HG03103 (cell line): ENCODE measurements around the gene TXNDC11.

Experiments used
- ATAC-seq: cut with Tn5 transposase; IDR thresholded peaks from one replicate; pipeline ENCODE4 v1.9.1; 2021; ENCODE audit warnings: low read depth; ENCODE audit not compliant: unreplicated experiment

Gene TXNDC11

DNA sequence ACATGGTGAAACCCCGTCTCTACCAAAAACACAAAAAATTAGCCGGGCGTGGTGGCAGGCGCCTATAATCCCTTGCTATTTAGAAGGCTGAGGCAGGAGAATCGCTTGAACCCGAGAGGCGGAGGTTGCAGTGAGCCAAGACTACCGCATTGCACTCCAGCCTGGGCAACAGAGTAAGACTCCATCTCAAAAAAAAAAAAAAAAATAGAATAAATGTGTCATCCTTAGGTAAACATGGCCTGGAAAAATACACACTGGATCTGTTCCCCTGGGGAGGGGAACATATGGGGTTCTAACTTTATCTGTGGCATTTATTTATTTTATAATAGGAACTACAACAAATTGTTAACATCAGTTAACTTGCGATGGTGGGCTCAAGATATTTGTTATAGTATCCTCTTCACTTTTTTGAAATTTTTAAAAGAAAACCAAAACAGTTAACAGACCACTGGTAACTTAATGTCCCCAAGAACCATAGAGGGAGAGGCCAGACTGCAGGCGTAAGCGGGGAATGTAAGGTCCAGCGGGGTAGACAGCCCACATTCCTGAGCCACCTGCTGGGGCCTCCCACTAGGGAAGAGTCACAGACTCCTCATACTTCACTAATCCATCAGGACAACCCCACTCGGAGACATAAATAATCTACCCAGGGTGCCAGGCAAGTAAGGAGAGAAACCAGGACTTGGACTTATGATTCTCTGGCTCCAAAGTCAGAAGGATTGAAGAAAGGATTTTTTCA, 12.5 kb upstream of the TXNDC11 start:
- ATAC-seq, result no peak

DNA sequence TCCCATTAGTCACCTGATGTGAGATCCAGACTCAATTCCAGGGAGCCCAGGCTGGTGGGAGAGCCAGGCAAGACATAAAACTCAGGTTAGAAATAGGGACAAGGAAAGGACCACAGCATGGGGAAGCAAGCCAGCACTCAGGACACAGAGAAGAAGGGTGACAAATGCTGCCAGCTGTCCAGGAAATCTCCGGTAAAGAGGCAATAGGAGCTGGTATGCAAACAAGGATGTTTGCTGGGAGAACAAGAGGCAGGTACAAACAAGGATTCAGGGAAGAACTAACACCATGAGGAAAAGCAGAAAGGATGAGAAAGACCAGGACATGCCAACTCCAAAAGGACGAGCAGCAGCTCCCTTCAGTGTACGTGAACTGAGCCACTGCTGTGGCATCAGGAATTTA, 10.2 kb upstream of the TXNDC11 start:
- ATAC-seq, result no peak

DNA sequence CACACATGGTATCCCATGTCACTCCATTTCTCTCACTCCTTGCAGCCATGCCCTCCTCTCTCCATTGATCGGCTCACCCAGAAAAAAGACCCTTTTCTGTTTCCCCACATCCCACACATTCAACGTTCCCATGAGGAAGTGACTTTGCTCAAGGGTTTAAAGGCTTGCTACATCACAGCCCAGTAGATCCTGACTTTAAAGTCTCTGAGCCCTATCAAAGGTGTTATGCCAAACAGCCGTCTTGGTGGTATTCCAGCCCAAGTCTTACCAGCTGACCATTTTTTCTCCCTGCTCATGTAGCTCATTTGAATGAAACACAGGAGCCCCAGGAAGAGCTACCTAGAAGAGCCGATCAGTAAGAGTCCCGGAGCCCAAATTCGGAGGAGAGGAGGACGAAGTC, 7.4 kb upstream of the TXNDC11 start:
- no peak for ATAC-seq

DNA sequence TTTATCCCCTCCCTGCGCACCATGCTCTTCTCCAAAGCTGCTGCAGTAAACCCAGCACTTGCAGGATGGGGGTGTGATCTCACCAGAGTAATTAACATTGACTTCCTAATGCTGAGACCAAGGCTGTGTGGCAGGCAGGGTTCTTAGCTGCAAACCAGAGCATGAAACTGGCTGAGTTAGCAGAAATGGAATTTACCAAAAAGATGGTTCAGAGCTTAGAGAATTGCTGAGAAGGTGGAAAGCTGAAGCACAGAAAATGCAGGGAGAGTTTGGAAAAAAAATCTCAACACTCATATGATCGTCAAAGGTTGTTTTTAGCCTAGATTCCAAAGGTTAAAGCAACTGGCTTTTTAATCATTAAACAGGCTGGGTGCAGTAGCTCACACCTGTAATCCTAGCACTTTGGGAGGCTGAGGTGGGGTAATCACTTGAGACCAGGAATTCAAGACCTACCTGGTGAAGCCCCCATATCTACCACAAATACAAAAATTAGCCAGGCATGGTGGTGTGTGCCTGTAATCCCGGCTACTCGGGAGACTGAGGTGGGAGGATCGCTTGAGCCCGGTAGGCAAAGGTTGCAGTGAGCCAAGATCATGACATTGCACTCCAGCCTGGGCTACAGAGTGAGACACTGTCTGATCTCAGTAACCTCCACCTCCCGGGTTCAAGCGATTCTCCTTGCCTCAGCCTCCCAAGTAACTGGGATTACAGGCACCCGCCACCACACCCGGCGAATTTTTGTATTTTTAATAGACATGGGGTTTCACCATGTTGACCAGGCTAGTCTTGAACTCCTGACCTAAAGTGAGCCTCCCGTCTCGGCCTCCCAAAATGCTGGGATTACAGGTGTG, 6.0 kb upstream of the TXNDC11 start:
- ATAC-seq, result no peak

DNA sequence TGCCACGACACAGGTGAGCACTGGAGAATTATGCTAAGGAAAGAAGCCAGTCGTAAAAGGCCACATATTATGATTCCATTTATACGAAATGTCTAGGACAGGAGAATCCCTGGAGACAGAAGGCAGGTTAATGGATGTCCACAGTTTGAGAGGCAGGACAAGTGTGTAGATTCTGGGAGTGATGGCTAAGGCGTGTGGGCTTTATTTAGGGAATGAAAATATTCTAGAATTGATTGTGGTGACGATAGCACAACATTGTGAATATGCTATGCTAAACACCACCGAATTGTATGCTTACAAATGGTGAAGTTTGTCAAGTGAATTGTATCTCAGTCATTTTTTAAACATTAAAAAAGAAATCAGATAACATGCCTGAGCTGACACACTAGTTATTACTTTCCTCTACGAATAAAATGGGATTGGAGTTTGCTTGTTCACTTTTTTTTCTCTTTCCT, 5.3 kb upstream of the TXNDC11 start:
- no peak for ATAC-seq

DNA sequence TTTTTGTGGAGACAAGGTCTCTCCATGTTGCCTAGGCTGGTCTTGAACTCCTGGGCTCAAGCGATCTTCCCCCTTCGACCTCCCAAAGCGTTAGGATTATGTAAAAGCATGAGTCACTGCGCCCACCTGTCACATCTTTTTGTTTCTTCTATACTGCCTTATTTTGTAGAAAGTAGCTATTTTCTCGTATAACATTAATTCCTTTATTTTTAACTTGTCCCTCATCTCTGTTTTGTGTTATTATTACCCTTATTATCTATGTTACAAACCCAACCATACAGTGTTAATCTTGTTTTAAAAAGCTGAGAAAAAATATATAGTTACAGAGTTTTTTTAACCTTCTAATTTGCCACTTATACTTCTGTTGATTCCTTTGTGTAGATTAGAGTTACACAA, 1.4 kb upstream of the TXNDC11 start:
- no peak for ATAC-seq

DNA sequence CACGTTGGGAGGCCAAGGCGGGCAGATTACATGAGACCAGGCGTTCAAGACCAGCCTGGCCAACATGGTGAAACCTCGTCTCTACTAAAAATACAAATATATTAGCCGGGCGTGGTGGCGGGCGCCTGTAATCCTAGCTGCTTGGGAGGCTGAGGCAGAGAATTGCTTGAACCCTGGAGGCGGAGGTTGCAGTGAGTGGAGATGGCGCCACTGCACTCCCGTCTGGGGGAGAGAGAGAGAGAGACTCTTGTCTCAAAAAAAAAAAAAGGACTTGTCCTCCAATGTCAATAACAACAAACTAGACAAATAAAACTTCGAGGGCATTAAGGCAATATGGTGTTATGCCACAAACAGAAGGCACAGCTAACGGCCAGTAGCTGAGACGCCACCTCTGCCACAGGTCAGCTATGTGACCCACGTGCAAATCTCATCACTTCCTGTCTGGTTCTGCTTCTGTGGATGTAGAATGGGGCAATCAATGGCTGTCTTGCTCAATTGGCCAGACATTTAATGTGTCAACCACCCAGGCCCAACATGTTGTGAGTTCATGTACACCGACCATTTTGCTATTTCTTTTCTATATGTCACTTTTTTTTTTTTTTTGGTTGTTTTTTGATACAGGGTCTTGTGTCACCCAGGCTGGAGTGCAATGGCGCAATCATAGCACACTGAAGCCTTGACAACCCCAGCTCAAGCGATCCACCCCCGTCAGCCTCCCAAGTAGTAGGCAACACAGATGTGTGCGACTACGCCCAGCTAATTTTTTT, 834 bp upstream of the TXNDC11 start:
- ATAC-seq, result no peak

DNA sequence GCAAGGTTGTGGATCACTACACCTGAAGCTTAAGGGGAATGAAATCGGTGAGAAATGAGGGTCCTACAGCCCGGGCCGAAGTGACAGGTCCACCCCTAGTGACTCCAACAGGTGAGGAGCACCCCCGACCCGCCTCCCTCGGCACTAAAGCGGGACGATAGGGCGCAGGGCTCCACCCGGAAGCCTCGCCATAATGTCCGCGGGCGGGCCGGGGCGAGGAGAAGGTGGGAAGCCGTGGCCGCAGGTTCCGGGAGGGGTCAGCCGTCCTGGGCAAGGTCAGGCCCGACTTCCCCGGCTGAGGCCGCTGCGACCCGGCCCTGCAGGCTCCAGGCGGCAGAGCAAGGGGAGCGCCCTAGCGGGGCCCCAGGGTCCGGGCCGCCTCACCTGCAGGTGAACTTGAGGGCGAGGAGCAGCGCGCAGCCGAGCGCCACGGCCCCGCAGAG, 543 bp downstream of the TXNDC11 start:
- ATAC-seq, result peak; percentile 11

DNA sequence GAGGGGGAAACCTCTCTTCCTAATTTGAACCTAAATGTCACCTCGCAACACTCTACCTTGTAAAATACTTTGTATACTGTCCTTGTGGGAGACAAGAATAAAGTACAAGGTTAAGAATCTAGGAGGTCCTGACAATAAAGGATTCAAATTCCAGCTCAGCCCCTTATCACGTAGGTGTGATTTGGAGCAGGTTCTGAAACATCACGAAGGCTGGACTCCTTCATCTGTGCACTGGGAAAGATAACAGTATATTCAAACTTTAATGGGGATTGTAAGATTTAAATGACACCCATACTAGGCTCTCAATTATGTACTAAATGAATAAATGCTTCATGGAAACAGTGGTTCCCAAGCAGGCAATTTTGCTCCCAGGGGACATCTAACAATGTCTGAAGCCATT, 2.1 kb downstream of the TXNDC11 start:
- no peak for ATAC-seq

DNA sequence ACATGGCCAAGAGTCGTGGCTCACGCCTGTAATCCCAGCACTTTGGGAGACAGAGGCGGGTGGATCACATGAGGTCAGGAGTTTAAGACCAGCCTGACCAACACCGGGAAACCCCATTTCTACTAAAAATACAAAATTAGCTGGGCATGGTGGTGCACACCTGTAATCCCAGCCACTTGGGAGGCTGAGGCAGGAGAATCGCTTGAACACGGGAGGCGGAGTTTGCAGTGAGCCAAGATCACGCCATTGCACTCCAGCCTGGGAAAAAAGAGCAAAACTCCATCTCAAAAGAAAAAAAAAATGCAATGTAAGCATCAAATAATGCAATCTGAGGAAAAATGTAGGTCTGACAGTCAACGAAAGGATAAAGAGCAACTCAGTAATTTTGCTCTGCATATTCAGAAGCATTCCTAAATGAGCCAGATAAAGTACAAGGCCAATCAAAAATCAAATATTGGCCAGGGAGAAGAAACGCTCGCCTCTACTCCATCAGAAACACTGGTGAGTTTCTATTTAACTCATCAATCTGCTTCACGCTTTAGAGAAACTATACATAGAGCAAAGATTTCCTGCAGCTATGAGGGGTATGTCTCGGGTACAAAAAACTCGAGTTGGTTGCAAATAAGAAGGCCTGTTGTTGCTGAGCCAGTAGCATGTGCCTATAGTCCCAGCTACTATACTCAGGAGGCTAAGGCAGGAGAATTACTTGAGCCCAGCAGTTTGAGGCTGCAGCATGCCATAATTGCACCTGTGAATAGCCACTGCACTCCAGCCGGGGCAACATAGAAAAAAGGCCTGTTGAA, 3.7 kb downstream of the TXNDC11 start:
- no peak for ATAC-seq

DNA sequence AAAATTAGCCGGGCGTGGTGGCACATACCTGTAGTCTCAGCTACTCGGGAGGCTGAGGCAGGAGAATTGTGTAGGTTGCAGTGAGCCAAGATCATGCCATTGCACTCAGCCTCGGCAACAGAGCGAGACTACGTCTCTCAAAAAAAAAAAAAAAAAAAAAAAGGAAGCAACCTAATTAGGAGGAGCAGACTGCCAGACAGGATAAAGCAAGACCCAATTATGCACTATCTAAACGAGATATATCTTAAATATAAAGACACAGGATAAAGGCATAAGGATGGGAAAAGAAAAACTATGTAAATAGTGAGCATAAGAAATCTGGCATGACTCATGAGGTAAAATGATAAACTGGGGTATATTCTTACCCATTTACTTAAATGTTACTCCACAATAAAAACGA, 4.9 kb downstream of the TXNDC11 start:
- no peak for ATAC-seq

DNA sequence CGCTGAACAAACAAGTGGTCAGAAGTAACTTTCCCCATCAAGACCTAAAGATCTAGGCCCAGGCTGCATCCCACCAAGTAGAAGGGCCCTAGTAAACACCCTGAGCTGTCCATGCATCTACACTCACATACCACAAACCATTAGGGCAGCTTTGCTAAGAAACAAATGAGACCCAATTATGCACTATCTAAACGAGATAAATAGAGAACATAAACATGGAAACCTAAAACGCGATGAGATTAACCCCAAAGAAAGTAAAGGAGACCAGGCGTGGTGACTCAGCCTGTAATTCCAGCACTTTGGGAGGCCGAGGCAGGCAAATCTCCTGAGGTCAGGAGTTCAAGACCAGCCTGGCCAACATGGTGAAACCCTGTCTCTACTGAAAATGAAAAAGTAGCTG, 5.8 kb downstream of the TXNDC11 start:
- no peak for ATAC-seq

DNA sequence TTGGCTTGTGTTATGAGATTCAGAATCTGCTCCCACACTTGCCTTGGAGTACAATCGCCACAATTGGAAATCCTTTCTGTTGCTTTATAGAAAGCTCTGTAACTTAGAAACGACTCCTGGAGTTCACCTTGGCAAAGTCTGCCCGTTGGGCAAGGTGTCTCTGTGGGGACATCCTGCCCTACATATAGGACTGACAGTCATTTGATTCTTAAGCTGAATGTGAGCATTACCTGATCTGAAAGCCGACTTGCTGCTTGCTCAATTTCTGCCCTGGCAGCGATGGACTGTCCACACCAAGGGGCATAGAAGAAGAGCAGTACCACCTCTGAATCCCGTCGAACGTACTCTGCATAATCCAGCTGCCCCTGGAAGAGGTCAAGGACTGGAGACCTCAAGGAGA, 6.9 kb downstream of the TXNDC11 start:
- ATAC-seq, result no peak

DNA sequence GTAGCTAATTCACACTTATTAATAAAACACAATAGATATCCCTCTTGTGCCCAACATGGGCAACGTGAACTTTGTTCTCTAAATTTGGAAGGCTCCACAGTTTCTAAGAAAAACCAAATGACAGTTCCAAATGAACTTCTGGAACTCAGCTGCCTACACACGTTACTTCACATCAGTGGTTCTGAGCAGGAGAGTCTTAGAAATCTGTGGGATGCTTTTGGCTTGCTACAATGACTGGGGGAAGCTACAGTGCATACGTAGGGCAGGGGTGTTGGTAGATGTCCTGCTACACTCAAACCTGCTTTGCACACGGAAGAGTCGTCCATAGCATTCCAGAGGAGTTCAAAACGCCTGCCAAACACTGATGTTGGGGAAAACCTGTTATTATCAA, 8.0 kb downstream of the TXNDC11 start:
- no peak for ATAC-seq

DNA sequence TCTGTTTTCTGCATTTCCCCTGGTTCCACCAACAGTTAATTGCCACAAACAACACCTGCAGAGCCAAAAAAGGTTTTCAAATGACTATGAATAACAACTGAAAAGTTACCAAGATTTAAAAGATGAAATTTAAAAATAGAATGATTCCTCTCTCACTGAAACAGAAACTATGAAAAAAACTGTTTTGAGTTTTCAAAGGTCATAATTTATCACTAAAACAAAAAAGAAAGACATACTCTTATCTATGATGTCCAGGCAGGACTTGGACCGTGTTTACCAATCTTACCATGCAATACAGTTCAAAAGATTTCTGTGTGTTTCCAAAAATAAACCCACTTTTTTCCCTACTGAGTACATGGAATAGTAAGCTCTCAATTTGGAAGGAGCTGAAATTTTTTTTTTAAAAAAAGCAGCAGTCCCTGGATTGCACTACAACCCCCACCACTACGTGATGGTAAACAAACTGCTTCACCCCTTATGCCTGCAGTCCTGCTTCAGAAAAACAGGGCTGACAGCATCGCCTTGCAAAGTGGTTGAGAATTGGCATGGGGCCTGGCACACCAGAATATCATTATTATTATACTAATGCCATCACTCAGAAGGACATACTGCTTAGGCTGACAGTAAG, 8.5 kb downstream of the TXNDC11 start:
- no peak for ATAC-seq

DNA sequence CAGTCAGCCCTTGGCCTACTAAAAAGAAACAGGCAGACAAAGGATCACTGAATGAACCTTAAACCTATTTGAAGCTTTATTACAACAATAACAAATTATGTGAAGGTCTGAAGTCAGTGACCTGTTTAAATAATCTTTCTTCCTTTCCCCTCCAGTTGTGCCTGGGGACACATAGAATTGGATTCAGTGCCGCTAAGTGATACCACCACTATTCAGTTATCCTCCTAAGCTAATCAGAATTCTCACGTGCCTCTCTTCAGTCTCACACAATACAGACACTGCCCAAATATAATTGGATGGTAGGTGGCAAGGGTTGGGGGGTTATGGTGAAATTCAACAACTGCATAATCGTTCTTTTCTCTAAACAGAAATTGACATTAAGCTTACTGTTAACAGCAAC, 11.4 kb downstream of the TXNDC11 start:
- ATAC-seq, result no peak

DNA sequence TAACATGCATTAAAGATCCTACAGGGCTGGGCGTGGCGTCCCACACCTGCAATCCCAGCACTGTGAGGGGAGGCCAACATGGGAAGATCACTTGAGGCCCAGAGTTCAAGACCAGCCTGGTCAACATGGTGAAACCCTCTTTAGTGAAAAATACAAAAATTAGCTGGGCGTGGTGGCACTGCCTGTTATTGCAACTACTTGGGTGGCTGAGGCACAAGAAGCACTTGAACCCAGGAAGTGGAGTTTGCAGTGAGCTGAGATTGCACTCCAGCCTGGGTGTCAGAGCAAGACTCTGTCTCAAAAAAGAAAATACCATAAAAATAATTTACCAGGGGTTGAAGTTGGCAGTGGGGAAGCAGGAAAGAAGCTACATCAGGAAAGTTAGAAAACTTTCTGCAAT, 12.9 kb downstream of the TXNDC11 start:
- no peak for ATAC-seq

DNA sequence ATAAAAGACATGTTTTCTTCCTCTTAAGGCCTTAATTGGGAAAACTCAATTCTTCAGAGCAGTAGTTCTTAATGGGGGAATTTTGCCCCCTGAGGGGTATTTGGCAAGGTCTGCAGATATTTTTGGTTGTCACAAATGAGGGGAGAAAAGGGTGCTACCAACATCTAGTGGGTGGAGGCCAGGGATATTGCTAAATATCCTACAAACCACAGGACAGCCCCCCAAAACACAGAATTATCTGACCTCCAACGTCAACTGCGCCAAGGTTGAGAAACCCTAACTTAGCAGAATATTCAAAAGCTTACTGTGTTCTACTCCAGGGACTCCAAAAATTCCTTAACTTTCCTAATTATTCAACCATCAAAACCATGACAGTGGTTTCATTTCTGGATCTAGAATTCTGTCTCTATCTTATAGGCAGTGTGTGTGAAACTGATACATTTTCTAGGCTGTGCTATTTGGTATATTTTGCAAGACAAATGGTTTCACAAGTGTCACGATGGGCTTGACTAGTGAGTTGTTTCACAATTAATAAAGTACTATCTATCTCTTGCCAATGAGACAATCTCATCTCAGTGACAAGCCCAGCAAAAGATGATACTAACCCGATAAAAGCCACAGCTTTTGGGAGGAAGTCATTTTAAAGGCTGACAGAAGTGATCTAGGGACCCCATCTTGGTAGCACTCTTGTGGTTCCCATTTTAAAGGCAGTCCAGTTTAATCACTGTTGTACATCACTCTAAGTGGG, 14.7 kb downstream of the TXNDC11 start:
- no peak for ATAC-seq

DNA sequence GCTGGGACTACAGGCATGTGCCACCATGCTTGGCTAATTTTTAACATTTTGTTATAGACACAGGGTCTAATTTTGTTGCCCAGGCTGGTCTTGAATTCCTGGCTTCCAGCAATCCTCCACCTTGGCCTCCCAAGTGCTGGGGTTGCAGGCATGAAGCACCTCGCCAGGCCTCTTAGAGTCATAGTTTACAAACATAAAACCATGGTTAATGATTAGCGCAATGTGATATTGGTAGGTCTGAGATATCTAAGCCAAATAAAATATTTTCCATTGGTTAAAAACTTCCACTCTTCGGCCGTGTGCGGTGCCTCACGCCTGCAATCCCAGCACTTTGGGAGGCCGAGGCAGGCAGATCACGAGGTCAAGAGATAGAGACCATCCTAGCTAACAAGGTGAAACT, 16.6 kb downstream of the TXNDC11 start:
- ATAC-seq, result no peak
